ENCODE results near the gene HUS1.

GRCh38 chr7:47938574-47939165 is 40.7 kb downstream of the HUS1 start:
- TF ChIP-seq CTCF (IDR thresholded peaks at IDR 0.05; ENCODE audit: insufficient read depth, low read depth, low read length): no peak
- TF ChIP-seq EZH2 (IDR thresholded peaks at IDR 0.05; ENCODE audit: insufficient read depth, low read length): no peak

Data from astrocyte (in vitro differentiated cells and primary cell).